OCI-M1 (cell line): ENCODE data around the gene PLPP4.

ENCODE experiments used
- DNase-seq: peaks from one replicate; lab custom pipeline; 2025; lab: John Stamatoyannopoulos, UW

PLPP4 gene

DNA sequence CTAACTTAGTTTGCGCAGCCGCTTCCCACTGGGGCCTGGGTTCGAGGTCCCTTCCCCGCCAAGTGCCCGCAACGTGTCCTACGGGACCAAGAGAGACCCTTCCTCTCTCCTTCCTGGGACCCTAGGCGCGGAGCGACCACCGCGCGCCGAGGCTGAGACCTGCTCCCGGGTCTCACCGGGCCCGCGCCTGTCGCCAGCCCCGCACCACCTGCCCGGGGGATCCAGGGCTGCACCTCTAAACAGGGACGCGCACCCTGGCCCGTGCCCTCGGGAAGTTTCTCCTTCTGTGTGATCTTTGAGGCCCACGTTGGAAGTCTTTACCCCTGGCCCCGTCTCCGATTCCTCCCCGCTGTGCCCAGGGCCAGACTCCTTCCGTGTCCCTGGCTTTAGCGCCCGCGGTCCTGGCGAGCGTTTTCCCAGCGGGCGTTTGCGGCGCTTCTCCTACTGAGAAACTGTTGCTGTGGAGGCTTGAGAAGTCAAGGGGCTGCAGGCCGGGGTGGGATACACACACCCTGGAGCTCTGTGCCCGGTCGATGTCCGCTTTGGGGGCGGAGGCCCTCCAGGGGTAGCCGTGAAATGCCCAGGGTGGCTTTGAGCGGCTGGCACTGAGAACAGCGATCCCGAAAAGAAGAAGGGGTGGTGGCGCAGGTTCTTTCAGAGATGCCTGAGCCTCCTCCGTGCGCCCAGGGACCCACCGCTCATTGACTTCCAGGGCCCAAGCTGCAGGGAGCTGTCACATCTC is 575 bp downstream of the PLPP4 start:
- DNase-seq = no peak

DNA sequence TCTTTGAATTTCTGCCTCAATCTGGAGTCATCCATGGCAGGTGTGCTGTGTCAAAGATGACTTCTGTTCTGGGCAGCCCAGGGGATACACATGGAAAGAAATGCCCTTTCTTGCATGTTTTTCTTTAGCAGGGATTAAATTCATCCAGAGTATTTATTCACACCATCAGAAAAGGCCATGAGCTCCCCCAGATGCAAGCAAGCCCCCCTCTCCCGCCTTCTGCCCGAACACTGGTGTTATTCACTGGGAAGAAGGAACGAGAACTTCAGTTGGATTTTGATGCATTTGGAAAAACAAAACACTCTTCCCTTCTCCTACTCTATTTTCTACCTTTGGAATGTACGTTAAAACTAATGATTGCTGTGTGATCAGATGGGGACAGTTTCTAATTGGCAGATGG is 1.4 kb downstream of the PLPP4 start:
- DNase-seq = no peak

DNA sequence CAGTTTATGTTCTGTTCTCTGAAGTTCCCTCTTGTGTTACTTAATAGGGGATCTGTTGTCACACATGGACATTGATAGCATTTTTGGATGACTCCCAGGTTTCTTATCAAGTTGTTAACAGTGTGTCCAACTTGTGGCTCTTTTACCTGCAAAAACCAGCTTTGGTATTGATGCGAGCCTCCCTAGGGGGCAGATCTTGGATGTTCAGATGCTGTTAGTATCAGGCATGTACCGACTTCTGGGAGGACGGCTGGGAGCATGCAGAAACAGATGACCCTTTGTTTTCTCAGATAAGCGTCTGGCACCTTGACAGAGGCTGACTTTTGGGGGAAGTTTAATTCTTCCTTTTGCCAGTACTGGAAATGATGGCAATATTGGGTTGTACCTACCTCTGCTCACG is 2.2 kb downstream of the PLPP4 start:
- DNase-seq = peak; percentile 55

DNA sequence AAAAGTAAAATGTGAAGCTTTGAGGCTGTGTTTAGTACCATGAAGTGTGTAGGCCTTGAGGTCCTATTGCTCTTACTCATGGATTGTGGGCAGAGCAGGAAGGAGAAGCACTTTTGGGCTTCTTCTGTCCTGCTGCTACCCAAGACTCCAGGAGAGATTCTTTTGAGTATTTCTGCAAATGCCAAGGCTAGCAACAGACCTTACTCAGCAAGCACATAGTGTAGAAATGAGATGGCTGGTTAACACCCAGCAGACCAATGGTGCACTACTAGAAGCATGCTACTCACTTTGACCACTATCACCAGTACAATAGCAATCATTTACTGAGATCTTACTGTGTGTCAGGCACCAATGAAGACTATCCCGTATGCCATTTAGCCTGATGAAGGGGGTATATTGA is 3.2 kb downstream of the PLPP4 start:
- no peak for DNase-seq

DNA sequence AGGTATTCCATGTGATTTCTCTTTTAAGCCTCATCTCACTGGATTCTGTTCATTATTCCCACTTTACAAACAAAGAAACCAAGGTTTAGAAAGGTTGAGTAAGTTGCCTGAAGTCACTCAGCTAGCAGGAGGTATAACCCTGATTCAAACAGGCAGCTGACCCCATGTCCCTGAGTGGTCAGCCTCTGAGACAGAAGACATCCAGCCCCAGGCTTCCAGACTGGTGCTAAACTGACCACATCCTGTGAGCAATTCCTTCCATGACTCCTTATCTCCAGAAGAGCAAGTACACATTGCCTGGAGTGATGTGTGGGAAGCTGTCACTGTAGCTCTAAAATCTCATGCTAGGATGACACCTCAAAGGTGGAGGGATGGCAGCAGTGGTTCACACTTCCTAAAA is 3.7 kb downstream of the PLPP4 start:
- peak; percentile 45 for DNase-seq

DNA sequence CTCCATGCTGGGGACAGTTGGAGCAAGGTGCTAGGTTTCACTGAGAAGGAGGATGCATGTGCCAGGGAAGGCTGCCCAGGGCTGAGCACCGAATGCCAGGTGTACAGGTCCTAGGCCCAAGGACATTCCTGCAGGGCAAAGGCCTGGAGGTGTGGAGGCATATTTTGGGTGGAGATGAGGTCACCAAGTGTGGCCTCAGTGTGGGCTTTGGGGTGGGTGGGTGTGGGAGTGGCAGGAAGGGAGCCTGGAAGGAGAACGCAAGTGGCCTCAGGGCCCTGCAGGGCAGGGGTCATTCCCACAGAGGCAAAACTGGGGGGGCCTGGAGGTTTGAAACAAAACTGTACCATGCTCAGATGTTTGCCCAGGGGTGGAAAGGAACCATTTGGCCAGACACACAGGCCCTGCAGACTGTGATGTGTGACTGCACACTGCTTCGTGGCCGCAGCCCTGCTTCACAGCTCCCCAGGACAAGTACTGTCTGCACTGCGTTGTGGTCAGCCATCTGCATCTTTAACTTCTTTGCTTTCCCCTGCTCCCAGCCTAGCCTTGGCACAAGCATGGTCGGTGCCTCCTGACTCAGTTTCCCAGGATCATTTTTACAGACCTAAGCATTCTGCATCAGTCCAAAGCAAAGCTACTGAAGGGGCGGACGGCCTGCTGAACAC is 5.1 kb downstream of the PLPP4 start:
- DNase-seq = no peak

DNA sequence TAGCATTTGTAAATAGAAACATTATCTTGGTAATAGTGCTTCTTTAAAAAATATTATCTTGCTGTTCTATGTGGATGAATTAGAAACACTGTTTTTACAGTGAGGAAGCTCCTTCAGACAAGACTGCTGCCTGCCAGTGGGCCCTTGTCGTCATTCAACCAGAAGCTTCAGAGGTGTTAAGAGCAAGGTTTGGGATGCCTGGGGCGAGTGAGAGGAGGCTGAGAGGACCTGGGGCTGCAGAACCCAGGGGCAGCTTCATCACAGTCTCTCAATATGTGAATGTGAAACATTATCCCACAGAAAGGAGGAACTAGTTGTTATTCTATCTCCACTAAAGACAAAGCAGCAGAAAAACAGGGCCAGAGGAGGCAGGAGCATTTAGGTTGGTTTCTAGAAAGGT is 8.1 kb downstream of the PLPP4 start:
- DNase-seq = no peak

DNA sequence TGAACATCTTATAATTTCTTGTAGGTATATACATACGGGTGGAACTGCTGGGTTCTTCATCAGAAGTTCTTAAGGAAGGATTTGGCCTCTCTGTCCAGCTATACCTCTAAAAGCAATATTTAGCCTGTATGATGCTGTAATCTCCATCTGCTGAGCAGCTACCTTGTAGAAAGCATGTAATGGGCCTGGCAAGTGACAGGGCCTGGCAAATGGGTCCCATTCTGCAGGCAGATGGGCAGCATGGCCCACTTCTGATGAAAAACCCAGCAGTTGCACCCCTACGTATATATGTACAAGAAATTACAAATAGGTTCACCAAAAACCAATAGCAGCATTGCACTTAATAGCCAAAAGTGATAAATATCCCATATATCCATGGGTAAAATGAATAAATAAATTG is 9.0 kb downstream of the PLPP4 start:
- DNase-seq = no peak

DNA sequence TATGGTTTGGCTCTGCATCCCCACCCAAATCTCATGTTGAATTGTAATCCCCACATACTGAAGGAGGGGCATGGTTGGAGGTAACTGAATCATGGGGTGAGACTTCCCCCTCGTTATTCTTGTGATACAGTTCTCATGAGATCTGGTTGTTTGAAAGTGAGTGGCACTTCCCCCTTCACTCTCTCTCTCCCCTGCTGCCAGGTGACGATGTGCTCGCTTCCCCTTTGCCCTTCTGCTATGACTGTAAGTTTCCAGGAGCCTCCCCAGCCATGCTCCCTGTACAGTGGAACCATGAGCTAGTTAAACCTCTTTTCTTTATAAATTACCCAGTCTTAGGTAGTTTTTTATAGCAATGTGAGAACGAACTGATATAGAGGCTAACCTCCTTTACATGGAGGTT is 16.6 kb downstream of the PLPP4 start:
- DNase-seq = no peak

DNA sequence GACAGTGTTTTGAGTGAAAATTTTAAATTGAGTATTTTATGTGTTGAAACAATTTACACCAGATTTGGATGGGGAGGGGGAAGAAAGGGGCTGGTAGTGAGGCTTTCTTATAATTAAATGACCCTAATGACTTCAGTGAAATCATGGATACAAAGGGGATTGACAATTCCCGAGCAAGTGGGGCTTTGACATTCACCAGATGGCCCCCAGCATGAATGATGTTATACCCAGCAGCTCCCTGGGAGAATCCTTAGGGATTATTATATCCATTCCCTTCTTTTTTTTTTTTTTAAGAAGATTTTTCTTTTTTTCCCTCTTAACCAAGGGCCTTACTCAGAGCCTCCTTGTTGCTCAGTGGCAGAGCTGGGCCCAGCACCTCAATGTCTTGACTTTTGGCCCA is 17.9 kb downstream of the PLPP4 start:
- no peak for DNase-seq

DNA sequence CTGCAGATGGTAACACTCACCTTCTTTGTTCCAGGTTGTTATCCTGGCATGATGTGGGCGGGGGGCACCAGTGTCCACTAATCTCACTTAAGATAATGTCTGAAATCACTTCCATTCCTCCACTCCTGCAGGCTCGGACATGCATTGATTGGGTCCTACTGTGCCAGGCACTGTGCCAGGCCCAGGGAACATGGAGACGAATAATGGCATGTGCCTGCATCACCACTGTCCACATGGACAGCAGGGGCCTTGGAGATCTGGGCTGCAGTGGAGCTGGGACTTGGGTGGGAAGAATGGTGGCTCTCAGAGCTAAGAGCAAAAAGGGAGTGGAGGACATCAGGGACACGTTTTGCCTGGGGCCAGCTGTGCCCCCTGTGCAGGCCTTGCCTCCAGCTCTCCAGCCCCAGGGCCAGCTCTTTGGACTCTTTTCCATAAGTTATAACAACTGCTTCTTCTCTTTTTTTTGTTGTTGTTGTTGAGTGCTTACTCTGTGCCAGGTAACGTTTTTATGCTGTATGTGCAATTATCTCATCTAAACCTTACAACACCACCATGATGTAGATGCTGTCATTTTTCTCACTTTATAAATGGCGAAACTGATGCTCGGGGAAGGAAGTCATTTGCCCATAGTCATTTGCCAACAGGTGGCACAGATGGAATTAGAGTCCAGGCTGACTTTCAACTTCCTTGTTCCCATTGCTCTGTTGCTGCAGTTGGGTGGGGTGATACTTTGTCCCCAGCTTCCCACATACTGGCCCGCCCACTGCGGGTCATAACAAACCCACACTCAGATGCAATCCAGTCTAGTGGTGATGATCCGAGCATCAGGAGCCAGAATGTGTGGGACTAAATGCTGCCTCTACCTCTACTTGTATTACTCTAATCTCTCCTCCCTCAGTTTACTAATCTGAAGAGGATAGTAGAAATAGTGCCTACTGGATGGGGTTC is 19.1 kb downstream of the PLPP4 start:
- DNase-seq = no peak

DNA sequence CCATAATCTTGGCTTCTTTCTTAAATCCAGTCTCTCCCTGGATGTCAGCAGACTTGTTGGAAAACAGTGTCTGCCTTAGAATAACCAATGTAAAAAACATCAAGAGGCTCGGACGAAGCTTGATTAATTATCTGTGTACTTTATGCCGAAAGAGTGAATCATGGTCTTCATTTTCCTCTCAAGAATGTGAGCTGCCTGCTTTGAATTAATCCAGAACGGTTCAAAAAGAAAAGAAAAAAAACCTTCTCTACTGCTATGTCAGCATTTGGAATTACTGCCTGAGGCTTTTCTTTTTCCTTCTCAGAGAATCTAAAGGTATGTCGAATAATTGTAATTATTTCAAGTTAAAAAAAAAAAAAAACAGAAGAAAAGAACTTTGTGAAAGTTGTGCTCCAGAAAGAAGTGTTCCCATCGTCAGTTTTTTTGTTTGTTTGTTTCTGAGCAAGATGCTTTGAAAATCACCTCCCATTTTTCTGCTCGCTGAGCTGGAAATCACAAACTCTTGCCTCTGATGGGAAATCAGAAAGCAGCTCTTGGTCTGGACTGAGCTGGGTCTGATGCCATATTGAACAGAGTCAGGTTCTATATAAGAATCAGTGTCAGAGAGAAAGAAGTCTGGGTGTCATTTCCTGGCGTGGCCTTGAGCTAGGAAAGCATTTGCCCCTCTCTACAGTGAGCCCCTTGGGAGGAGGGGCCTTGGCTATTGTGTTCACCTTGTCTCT is 20.2 kb downstream of the PLPP4 start:
- no peak for DNase-seq

DNA sequence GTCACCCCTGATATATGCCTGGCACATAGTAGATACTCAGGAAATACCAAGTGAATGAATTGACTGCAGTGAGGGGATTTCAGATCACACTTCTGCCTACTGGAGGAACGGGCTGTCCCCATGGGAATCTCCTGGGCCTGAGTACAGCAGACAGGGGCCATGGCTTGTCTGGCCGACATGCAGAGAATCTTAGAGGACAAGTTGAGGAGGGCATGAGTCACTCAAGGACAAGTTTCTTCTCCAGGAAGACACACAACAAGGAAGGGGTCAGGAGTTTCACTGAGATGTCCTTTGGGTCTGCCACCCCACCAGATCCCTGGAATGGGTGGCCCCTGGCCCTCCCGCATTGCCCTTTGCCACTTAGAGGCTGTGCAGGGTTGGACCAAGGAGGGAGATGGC is 20.7 kb downstream of the PLPP4 start:
- no peak for DNase-seq

DNA sequence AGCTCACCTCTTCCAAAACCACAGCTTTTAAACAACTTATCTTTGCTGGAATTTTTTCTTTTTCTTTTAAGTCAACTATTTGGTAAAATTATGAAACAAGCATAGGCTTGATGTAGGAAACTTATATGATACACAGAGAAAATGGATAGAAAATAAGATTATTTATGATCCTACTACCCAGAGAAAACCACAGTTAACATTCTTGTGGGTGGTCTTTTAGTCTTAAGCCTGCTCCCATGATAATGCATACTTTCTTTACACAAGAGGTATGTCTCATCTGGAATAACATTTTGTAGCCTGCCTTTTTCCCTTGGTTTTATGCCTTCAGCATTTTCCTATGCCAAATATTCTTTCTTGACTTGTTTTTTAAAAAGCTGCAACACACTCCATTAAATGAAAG is 21.4 kb downstream of the PLPP4 start:
- DNase-seq = no peak

DNA sequence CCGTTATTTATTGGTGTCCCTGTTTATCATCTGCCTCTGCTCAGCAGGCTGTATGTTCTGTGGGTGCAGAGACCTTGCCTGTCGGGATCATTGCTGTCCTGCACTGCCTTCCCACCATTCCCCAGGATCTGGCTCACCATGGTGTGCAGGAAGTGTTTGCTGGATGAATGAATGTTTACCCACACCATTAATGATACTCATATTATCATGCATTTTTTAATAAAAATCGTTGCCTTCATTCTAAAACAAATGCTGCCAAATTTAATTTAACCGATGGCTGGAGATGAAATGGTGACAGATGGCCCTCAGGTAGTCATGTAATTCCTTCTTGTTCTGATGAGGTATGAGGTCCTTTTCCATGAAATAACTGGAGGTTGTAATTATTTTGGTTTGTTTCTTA is 22.5 kb downstream of the PLPP4 start:
- DNase-seq = no peak

DNA sequence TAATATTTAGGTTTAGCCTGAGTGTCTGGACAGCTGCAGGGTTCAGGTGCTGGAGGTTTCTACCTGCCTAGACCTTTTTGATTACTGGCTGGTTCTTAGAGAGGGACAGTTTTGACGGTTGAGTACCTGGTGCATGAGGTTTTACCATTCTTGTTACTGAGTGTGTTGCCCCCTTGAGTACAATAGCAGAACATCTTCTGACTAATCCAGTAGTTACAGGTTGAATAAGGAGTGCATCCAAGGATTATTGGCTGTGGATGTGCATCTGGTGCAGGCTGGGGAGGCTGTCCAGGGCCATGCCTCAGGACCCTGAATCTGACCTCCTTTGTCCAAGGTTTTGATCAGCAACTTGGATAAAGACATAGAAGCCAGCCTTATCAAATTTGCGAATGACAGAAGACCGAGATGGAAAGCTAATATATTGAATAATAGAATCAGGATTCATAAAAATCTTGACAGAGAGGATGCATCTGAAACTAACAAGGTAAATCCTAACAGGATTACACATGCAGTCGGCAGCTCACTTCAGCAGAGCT is 23.1 kb downstream of the PLPP4 start:
- no peak for DNase-seq

DNA sequence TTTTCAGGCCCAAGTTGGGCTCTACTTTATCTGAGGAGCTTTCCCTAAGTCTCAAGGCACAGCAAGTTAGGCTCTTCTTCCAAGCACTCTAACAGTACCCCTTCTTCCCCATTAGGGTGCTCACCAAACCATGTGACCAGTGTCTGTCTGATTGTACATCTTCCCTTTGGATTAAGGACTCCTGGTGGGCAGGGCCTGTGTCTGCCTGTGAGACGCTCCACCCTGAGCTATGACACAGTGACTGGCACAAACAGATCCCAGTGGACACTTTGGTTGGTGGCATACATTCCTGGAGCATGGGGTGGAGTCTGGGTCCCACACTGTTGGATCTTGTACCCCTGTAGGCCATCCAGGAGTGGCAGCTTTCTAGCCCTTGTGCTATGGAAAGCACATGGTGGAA is 23.8 kb downstream of the PLPP4 start:
- DNase-seq = no peak

DNA sequence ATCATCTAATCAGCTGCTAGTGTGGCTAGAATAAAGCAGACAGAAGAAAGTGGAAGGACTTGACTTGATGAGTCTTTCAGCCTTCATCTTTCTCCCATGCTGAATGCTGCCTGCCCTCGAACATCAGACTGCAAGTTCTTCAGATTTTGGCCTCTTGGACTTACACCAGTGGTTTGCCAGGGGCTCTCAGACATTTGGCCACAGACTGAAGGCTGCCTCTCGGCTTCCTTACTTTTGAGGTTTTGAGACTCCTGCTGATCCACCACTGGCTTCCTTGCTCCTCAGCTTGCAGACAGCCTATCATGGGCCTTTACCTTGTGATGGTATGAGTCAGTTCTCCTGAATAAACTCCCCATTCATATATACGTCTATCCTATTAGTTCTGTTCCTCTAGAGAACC is 26.0 kb downstream of the PLPP4 start:
- DNase-seq = no peak

DNA sequence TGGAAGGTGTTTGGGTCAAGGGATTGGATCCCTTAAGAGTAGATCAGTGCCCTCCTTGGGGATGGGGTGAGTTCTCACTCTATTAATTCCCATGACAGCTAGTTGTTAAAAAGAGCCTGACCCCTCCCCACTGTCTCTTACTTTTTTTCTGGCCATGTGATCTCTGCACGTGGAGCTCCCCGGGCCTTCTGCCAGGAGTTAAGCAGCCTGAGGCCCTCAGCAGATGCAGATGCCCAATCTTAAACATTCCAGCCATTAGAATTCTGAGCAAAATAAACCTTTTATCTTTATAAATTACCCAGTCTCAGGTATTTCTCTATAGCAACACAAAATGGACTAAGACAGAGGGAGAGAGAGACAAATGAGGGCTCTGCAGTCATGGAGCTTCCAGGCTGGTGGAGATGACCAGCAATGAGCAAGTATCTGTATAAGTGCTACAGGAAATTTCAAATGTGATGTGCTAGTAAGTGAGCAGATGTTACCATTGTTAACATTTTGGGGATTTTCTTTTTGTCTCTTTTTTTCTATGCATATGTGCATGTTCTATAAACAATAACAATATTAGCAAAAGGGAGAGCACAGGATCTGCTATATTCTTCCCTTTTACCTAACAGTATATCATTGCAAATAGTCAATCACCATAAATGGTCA is 26.7 kb downstream of the PLPP4 start:
- no peak for DNase-seq

DNA sequence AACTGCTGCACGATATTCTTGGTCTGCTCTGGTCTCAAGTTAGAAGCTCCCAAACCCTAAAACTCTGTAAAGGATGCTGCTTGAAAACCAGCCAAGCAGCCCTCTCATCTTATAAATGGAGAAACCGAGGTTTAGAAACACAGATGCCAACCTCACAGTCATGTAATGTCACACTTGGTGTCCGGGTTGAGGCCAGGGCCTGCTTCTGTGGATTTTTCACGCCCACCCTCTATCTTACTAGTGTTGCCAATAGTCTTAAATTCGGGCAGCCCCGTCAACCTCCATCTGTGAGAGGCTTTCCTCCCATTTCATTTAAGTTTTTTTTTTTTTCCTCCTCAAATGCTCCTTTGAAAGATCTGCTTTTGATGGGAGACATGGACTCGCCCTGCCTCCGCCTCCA is 28.9 kb downstream of the PLPP4 start:
- no peak for DNase-seq

DNA sequence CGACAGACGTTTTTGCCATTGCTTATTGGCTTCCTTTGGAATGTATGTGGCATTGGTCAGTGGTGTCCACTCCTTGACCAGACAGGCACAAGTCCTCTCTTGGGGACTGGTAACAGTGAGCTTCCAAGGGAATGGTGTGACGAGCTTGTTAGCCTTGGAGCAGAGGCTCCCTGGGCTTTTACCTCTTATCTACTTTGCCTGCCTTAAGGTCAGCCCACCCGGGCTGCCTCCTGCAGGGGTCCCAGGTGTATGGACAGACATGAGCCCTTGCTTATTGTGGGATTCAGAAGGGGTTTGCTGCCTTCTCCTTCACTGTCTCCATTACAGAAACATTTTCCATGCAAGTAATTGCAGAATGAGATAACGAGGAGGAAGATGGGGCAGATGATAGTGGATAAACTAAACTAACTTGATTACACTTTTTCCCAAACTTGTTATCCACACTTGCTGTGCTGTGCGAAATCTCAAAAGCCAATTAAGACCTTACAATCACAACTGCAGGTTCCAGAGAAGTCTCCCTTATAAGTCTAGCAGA is 29.7 kb downstream of the PLPP4 start:
- no peak for DNase-seq
